C4-2B (cell line): ENCODE results near the gene DNAJC8.

Experiments
- H3K27ac ChIP-seq: fragments of 450-650 bp; 2 replicates; pipeline ENCODE4 v1.5.1; 2017
- CTCF ChIP-seq: fragments of 450-650 bp; conservative IDR thresholded peaks from 2 replicates; pipeline ENCODE4 v1.5.1; 2017; ENCODE audit warnings: mild to moderate bottlenecking
- ZFX ChIP-seq: fragments of 450-650 bp; IDR thresholded peaks from 2 replicates; pipeline ENCODE4 v1.6.1; 2017

Gene DNAJC8

GRCh38 chr1:28160782-28161266 lies 72.0 kb downstream of the DNAJC8 start:
- TF ChIP-seq ZFX (no peak), CTCF (no peak)

GRCh38 chr1:28159680-28160079 lies 73.1 kb downstream of the DNAJC8 start:
- TF ChIP-seq ZFX: no peak
- TF ChIP-seq CTCF: no peak
- H3K27ac ChIP-seq: no peak overlapping the region

More at GRCh38 chr1:28160782-28161266, 72.0 kb downstream of the DNAJC8 start:
- no peak overlapping the region for H3K27ac ChIP-seq

GRCh38 chr1:28159243-28159642 lies 73.6 kb downstream of the DNAJC8 start:
- TF ChIP-seq CTCF (no peak), ZFX (no peak)
- no peak overlapping the region for H3K27ac ChIP-seq

GRCh38 chr1:28157894-28158293 lies 74.9 kb downstream of the DNAJC8 start:
- TF ChIP-seq ZFX (no peak), CTCF (no peak)
- H3K27ac ChIP-seq: no peak overlapping the region

GRCh38 chr1:28156821-28157220 lies 76.0 kb downstream of the DNAJC8 start:
- H3K27ac ChIP-seq: no peak overlapping the region
- TF ChIP-seq CTCF (no peak), ZFX (no peak)

- TF ChIP-seq ZFX (no peak), CTCF (no peak)
- H3K27ac ChIP-seq: no peak overlapping the region
Measured at GRCh38 chr1:28155628-28156027, 77.2 kb downstream of the DNAJC8 start.

- TF ChIP-seq ZFX: no peak
- no peak for TF ChIP-seq CTCF
- no peak overlapping the region for H3K27ac ChIP-seq
Measured at GRCh38 chr1:28154078-28154594, 78.7 kb downstream of the DNAJC8 start.
